ENCODE data around the gene SCAMP4. TPM values are rescaled to one million over a fixed set of nuclear protein-coding genes. Genes with fewer than 3 reads are reported as not detected.
"Not testable (repeated sequence)": the region's sequence is repeated elsewhere in the genome, so short reads cannot be mapped to it uniquely, and the experiment has no call there.

Gene SCAMP4
- polyA plus RNA-seq, 1 of the 3 experiments (the other 2 are of a cell fraction): 30.0 TPM

- Histone ChIP-seq H3F3A (replicated peaks; ENCODE audit: insufficient read depth) (peaks cover 21% of the 10 kb centered on the region), H3K27ac (ENCODE audit: low read depth in 2 of 2, low read length in 1 of 2) (peak overlapping the region; percentile 78 to 87), H3K4me3 (ENCODE audit: low read depth in 2 of 2, low read length in 1 of 2) (peak overlapping the region; percentile 83 to 91), H3K9me3 (no peaks in the 10 kb centered on the region), H3K79me2 (ENCODE audit: insufficient read depth) (peaks cover 70% of the 10 kb centered on the region), H3K27me3 (ENCODE audit: insufficient read depth) (no peaks in the 10 kb centered on the region), H3K9me2 (no peaks in the 10 kb centered on the region), H3K4me1 (ENCODE audit: control insufficient read depth in 1 of 2, insufficient read depth in 2 of 2, low read depth in 1 of 2, low read length in 1 of 2) (peaks cover 16 to 26% of the 10 kb centered on the region in 2 experiments), H3K4me2 (peak overlapping the region; percentile 84), H4K20me1 (ENCODE audit: insufficient read depth) (peaks cover 12% of the 10 kb centered on the region), H3K9ac (peak overlapping the region; percentile 80), H2AFZ (ENCODE audit: low read depth) (no peak overlapping the region), H3K36me3 (replicated peaks in 1 of 2; ENCODE audit: control insufficient read depth in 1 of 2, insufficient read depth in 2 of 2, low read length in 1 of 2) (peaks cover 3 to 9% of the 10 kb centered on the region in 2 experiments)
- TF ChIP-seq NFIC (IDR thresholded peaks at IDR 0.05; ENCODE audit: borderline replicate concordance) (peak; percentile 37; the same call in 1 of the 2 replicates), TEAD4 (IDR thresholded peaks at IDR 0.05; ENCODE audit: borderline replicate concordance, insufficient read depth) (no peak), PBX3 (IDR thresholded peaks at IDR 0.05) (no peak), CTCF (IDR thresholded peaks at IDR 0.05) (no peak), MAX (IDR thresholded peaks at IDR 0.05; ENCODE audit: low read depth) (no peak), MXI1 (IDR thresholded peaks at IDR 0.05; ENCODE audit: low read depth, low read length) (peak; percentile 4; the same call in 1 of the 2 replicates)
- POLR2A ChIA-PET: no interaction called here
- peak; percentile 75 for DNase-seq
- CTCF ChIA-PET: interaction anchor here (1.1 to 1.5 kb wide), 3 partner anchors 9 to 36 kb away, joined by 3 to 7 read pairs (median 4); no protein-coding TSS in a partner anchor
- WGBS (ENCODE audit: low lambda C conversion rate): 29% methylated on average over 24 of the region's 29 CpGs
Observed at GRCh38 chr19:1873524-1874473, 31.4 kb upstream of the SCAMP4 start.

- H3K36me3 ChIP-seq (replicated peaks in 1 of 2; ENCODE audit: control insufficient read depth in 1 of 2, insufficient read depth in 2 of 2, low read length in 1 of 2): peaks cover 3 to 9% of the 10 kb centered on the region in 2 experiments
- ChIA-PET POLR2A (interaction anchor here (0.9 to 1.0 kb wide), 2 partner anchors 9 to 10 kb away, joined by 3 to 6 read pairs; no protein-coding TSS in a partner anchor), CTCF (interaction anchor here (1.0 to 1.5 kb wide), 3 partner anchors 10 to 49 kb away, joined by 3 to 7 read pairs (median 4); no protein-coding TSS in a partner anchor)
- no peak for DNase-seq
- peak overlapping the region; percentile 78 to 87 for H3K27ac ChIP-seq (ENCODE audit: low read depth in 2 of 2, low read length in 1 of 2)
- no peaks in the 10 kb centered on the region for H3K9me2 ChIP-seq
- TF ChIP-seq RFX5 (IDR thresholded peaks at IDR 0.05; ENCODE audit: low read length): no peak; the same call in 1 of the 2 replicates
- TF ChIP-seq RXRA (IDR thresholded peaks at IDR 0.05; ENCODE audit: borderline replicate concordance, low read depth): no peak
- TF ChIP-seq JUND (IDR thresholded peaks at IDR 0.05): no peak
- TF ChIP-seq EP300 (IDR thresholded peaks at IDR 0.05; ENCODE audit: borderline replicate concordance in 1 of 2, low read depth in 1 of 2, low read length in 1 of 2): no peak
- TF ChIP-seq GABPA (IDR thresholded peaks at IDR 0.05; ENCODE audit: low read depth): peak; percentile 48; the same call in 1 of the 2 replicates
- TF ChIP-seq TCF12 (IDR thresholded peaks at IDR 0.05): no peak
- H4K20me1 ChIP-seq (ENCODE audit: insufficient read depth): peaks cover 12% of the 10 kb centered on the region
- no peaks in the 10 kb centered on the region for H3K9me3 ChIP-seq
- H3K9ac ChIP-seq: peak overlapping the region; percentile 80
- H3K4me3 ChIP-seq (ENCODE audit: low read depth in 2 of 2, low read length in 1 of 2): peak overlapping the region; percentile 83 to 91
- peak overlapping the region; percentile 84 for H3K4me2 ChIP-seq
- H3K79me2 ChIP-seq (ENCODE audit: insufficient read depth): peaks cover 62% of the 10 kb centered on the region
- H2AFZ ChIP-seq (ENCODE audit: low read depth): no peak overlapping the region
- H3F3A ChIP-seq (replicated peaks; ENCODE audit: insufficient read depth): peaks cover 15% of the 10 kb centered on the region
- H3K4me1 ChIP-seq (ENCODE audit: control insufficient read depth in 1 of 2, insufficient read depth in 2 of 2, low read depth in 1 of 2, low read length in 1 of 2): peaks cover 16 to 26% of the 10 kb centered on the region in 2 experiments
- no peaks in the 10 kb centered on the region for H3K27me3 ChIP-seq (ENCODE audit: insufficient read depth)
- 4% methylated on average over 16 of the region's 16 CpGs for WGBS (ENCODE audit: low lambda C conversion rate)
Observed at GRCh38 chr19:1874554-1875185, 30.5 kb upstream of the SCAMP4 start.

- not testable (repeated sequence) for H3K9me3 ChIP-seq; H3K9me2 ChIP-seq; H2AFZ ChIP-seq (ENCODE audit: low read depth); H3K36me3 ChIP-seq (replicated peaks in 1 of 2; ENCODE audit: control insufficient read depth in 1 of 2, insufficient read depth in 2 of 2, low read length in 1 of 2); DNase-seq; H3K27me3 ChIP-seq (ENCODE audit: insufficient read depth)
- H4K20me1 ChIP-seq (ENCODE audit: insufficient read depth): peaks cover 15% of the 10 kb centered on the region
- H3K79me2 ChIP-seq (ENCODE audit: insufficient read depth): peaks cover 58% of the 10 kb centered on the region
- peaks cover 16 to 26% of the 10 kb centered on the region in 2 experiments for H3K4me1 ChIP-seq (ENCODE audit: control insufficient read depth in 1 of 2, insufficient read depth in 2 of 2, low read depth in 1 of 2, low read length in 1 of 2)
- peak overlapping the region; percentile 83 to 91 for H3K4me3 ChIP-seq (ENCODE audit: low read depth in 2 of 2, low read length in 1 of 2)
- peak overlapping the region; percentile 78 to 87 for H3K27ac ChIP-seq (ENCODE audit: low read depth in 2 of 2, low read length in 1 of 2)
- under 1% methylated on average over 9 of the region's 11 CpGs for WGBS (ENCODE audit: low lambda C conversion rate)
- H3F3A ChIP-seq (replicated peaks; ENCODE audit: insufficient read depth): peaks cover 12% of the 10 kb centered on the region
- H3K9ac ChIP-seq: peak overlapping the region; percentile 80
- H3K4me2 ChIP-seq: peak overlapping the region; percentile 84
- CTCF ChIA-PET: interaction anchor here (1.0 to 1.5 kb wide), 3 partner anchors 10 to 49 kb away, joined by 3 to 7 read pairs (median 4); no protein-coding TSS in a partner anchor
- POLR2A ChIA-PET: interaction anchor here (0.9 to 1.0 kb wide), 2 partner anchors 9 to 11 kb away, joined by 3 to 6 read pairs; no protein-coding TSS in a partner anchor
Observed at GRCh38 chr19:1875265-1875645, 29.9 kb upstream of the SCAMP4 start.
